Epithelial cell of proximal tubule (primary cell): ENCODE data around the gene NUP133. TPM values are rescaled to one million over a fixed set of nuclear protein-coding genes. Genes with fewer than 3 reads are reported as not detected.
"Not testable (repeated sequence)": the region's sequence is repeated elsewhere in the genome, so short reads cannot be mapped to it uniquely, and the experiment has no call there.

ENCODE experiments used
- DNase-seq: peaks from one replicate; pipeline ENCODE4 v3.0.0-alpha.2; 2011; ENCODE audit warnings: low read depth
- H3K4me3 ChIP-seq: 2 replicates; pipeline ENCODE4 v1.5.1; 2011; ENCODE audit warnings: low read depth, mild to moderate bottlenecking, low read length
- total RNA-seq: library from RNA; depleted of rRNA; stranded (reverse); fragments of >200 nt; gene quantifications from 2 replicates; pipeline ENCODE4 v1.2.3, GENCODE V29; 2015
- TF ChIP-seq, protein P1 (sequence below): conservative IDR thresholded peaks from 2 replicates; pipeline ENCODE4 v1.5.1; 2012; ENCODE audit warnings: low read depth, mild to moderate bottlenecking, low read length

NUP133 gene
- total RNA-seq, 1 donor from 2014 or later, result 41.1 TPM

DNA sequence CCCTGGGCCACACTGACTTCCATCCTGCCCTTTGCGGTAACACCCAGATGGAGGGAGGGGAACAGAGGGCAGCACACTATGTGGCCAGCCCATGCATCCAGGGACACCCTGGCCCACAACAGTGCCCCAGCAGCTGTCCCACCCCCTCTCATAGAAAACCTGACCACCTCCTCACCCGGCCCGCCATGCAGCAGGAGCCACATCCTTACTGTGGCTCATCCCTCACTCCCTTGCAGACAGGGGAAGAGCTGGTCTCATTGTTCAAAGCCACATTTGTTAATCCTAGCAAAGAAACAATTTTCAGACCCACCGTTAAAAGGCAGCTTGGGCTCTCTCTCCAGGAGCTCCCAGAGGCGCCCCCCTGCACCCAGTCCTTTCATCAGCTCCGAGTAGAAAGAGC lies 23.2 kb upstream of the NUP133 start:
- DNase-seq, result no peak
- TF ChIP-seq, protein P1, sequence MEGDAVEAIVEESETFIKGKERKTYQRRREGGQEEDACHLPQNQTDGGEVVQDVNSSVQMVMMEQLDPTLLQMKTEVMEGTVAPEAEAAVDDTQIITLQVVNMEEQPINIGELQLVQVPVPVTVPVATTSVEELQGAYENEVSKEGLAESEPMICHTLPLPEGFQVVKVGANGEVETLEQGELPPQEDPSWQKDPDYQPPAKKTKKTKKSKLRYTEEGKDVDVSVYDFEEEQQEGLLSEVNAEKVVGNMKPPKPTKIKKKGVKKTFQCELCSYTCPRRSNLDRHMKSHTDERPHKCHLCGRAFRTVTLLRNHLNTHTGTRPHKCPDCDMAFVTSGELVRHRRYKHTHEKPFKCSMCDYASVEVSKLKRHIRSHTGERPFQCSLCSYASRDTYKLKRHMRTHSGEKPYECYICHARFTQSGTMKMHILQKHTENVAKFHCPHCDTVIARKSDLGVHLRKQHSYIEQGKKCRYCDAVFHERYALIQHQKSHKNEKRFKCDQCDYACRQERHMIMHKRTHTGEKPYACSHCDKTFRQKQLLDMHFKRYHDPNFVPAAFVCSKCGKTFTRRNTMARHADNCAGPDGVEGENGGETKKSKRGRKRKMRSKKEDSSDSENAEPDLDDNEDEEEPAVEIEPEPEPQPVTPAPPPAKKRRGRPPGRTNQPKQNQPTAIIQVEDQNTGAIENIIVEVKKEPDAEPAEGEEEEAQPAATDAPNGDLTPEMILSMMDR, result no peak

DNA sequence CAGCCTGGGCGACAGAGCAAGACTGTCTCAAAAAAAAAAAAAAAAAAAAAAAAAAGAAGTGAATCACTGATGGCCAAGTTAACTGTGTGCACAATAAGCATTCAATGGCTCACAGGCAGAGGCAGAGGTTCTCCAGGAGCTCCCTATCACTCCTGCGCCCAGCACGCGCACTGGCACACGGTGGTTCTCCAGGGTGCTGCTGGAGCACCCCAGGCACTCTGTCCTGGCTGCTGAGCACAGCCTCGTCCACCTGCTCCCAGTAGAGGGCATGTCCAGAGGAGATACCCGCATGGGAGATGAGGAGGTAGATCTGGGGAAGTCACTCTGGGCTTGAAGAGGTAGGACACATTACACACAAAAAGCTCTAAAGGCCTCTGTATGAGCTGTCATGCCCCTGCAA lies 21.5 kb upstream of the NUP133 start:
- H3K4me3 ChIP-seq, result no peak overlapping the region
- no peak for DNase-seq
- TF ChIP-seq, protein P1, result no peak

More for the DNA sequence above, 23.2 kb upstream of the NUP133 start:
- H3K4me3 ChIP-seq, result no peak overlapping the region

DNA sequence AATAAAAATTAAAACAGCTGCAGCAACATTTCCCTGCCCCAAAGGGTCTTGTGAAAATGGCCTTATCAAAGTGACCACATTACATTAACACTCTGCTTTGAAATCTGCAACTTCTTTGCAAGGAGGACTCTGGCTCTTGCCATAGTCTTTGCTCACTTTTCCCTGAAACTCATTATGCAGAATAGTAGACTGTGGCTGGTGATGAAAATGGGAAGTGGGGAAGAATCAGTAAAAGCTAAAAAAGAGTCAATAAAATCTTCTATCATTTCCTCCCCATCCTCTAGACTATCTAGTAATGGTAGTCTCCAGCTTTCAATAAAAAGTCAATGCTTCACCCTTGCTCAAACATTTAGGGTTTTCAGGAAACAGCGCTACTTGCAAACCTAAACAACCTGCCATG lies 18.6 kb upstream of the NUP133 start:
- DNase-seq, result no peak
- TF ChIP-seq, protein P1, result no peak
- H3K4me3 ChIP-seq, result no peak overlapping the region

DNA sequence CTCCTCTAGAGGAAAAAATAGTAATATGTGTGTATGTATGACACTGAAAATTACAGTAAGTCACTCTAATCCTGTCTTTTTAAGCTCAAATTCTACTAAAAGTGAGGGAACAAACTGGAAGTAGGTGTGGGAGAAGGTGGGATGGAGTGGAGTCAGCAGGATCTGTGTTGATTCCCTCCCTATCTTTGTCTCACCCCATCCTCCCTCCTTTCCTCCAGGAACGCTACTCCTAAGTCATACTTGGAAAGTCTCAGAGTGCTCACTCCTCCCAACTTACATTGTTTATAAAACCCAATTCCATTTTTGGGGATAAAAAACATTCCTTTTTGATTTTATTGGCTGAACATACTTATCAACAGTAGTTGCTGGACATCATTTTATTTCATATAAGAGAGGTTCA lies 14.9 kb upstream of the NUP133 start:
- DNase-seq, result no peak
- TF ChIP-seq, protein P1, result no peak

DNA sequence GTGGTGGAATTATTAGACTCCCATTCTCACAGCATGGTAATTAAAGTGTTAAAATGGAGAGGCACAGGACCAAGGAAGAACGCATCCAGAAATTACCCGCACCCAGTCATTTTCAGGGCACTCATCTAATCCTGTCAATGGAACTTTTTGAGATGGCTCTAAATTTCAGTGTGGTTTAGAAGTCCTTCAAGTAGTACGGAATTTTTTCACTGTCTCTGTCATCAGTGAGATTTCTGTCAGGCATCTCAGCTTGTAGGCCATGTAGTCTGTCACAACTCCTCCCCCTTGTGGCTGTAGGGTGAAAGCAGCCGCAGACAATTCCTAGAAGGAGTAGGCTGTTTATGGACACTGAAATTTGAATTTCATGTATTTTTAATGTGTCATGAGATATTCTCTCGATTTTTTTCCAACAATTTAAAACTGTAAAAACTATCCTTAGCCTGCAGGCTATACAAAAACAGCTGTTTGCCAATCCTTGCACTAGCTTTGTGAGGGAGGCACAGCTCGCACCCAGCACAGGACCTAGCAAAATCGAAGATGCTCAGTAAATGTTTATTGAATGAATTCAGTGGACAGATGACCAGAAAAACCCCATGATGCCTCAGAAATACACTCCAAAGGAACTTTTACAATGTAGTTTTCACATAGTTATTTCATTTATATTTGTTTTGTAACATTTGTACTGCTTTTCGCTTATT lies 6.6 kb upstream of the NUP133 start:
- TF ChIP-seq, protein P1, result peak; percentile 92
- no peak overlapping the region for H3K4me3 ChIP-seq
- peak; percentile 22 for DNase-seq

More for the DNA sequence above, 14.9 kb upstream of the NUP133 start:
- H3K4me3 ChIP-seq, result no peak overlapping the region

DNA sequence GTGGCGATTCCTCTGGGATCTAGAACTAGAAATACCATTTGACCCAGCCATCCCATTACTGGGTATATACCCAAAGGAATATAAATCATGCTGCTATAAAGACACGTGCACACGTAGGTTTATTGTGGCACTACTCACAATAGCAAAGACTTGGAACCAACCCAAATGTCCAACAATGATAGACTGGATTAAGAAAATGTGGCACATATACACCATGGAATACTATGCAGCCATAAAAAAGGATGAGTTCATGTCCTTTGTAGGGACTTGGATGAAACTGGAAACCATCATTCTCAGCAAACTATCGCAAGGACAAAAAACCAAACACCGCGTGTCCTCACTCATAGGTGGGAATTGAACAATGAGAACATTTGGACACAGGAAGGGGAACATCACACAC lies 3.5 kb upstream of the NUP133 start:
- not testable (repeated sequence) for H3K4me3 ChIP-seq, DNase-seq

DNA sequence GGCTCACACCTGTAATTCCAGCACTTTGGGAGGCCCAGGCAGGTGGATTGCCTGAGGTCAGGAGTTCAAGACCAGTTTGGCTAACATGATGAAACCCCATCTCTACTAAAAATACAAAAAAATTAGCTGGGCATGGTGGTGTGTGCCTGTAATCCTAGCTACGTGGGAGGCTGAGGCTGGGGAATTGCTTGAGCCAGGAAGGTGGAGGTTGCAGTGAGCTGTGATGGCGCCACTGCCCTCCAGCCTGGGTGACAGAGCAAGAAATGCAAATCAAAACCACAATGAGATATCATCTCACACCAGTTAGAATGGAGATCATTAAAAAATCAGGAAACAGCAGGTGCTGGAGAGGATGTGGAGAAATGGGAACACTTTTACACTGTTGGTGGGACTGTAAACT lies 3.1 kb upstream of the NUP133 start:
- DNase-seq, result not testable (repeated sequence)

DNA sequence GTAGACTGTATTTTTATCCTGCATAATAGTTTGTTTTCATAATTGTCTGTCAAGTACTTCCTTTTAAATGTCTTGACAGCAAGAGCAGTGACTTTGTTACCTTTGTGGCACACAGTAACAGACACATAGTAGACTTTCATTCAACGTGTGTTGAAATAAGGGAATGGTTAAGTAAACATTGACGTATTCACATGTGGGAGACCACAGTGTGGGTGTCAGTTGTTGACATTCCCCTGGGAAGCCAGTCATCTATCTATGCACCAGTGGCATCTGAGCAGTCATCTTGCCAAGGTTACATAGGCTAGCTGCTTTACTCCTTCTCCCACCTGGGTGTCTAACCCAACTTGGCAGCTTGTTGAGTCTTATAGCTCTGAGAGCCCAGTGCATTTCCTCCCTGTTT lies 1.4 kb upstream of the NUP133 start:
- DNase-seq, result no peak
- no peak overlapping the region for H3K4me3 ChIP-seq
- TF ChIP-seq, protein P1, result no peak

More for the DNA sequence above, 3.1 kb upstream of the NUP133 start:
- not testable (repeated sequence) for H3K4me3 ChIP-seq
